OCI-LY7 (cell line): ENCODE results near the gene ANTXR1. TPM values are rescaled to one million over a fixed set of nuclear protein-coding genes. Genes with fewer than 3 reads are reported as not detected.

Experiments used
- BruUV-seq: library from RNA; stranded (reverse); fragments of 400-500 nt; replicated peaks from 2 replicates; lab custom pipeline; 2021; lab: Mats Ljungman, UMichigan
- CTCF ChIA-PET: fragments of 300-600 bp; sonication (Branson Sonifier 250); formaldehyde crosslinking; loops from one replicate; lab custom pipeline; 2022; ENCODE audit warnings: antibody characterized with exemption; ENCODE audit not compliant: unreplicated experiment; lab: Charles Lee
- POLR2A ChIA-PET: fragments of 300-600 bp; sonication (Branson Sonifier 250); formaldehyde crosslinking; loops from one replicate; lab custom pipeline; 2022; ENCODE audit warnings: antibody characterized with exemption; lab: Charles Lee
- DNase-seq: peaks from one replicate; pipeline ENCODE4 v3.0.0-alpha.2; 2015; ENCODE audit warnings: low spot score
- H2AFZ ChIP-seq: fragments of 200-600 bp; sonication (generic), shearing (Covaris generic); 2 replicates; pipeline ENCODE4 v1.6.1; 2014; ENCODE audit warnings: mild to moderate bottlenecking, antibody characterized with exemption, low read length, moderate library complexity
- H3K27ac ChIP-seq: fragments of 200-600 bp; sonication (generic); 2 replicates; pipeline ENCODE4 v1.5.1; 2014; ENCODE audit warnings: mixed run types, low read depth, mild to moderate bottlenecking, moderate library complexity, low read length, inconsistent platforms; ENCODE audit not compliant: poor library complexity, severe bottlenecking
- H3K36me3 ChIP-seq: fragments of 200-600 bp; sonication (generic); 2 replicates; pipeline ENCODE4 v1.6.1; 2014; ENCODE audit warnings: mild to moderate bottlenecking, antibody characterized with exemption, low read length, moderate library complexity, mixed read lengths; ENCODE audit not compliant: insufficient read depth
- H3K4me1 ChIP-seq: fragments of 200-600 bp; sonication (generic); 2 replicates; pipeline ENCODE4 v1.5.1; 2014; ENCODE audit warnings: mild to moderate bottlenecking, low read length; ENCODE audit not compliant: insufficient read depth, poor library complexity, severe bottlenecking
- H3K4me2 ChIP-seq: fragments of 200-600 bp; sonication (generic); 2 replicates; pipeline ENCODE4 v1.6.1; 2014; ENCODE audit warnings: mild to moderate bottlenecking, low read length
- H3K4me3 ChIP-seq: fragments of 200-600 bp; sonication (generic); 2 replicates; pipeline ENCODE4 v1.5.1; 2014; ENCODE audit warnings: mild to moderate bottlenecking, low read depth, low read length; ENCODE audit not compliant: poor library complexity, severe bottlenecking
- H3K79me2 ChIP-seq: fragments of 200-600 bp; sonication (generic); 2 replicates; pipeline ENCODE4 v1.6.1; 2016; ENCODE audit warnings: low read depth, mild to moderate bottlenecking, low read length, moderate library complexity, mixed read lengths; ENCODE audit not compliant: insufficient read depth
- H3K9me2 ChIP-seq: fragments of 200-600 bp; sonication (generic); 2 replicates; pipeline ENCODE4 v1.6.1; 2016; ENCODE audit warnings: mild to moderate bottlenecking, low read length, mixed read lengths; ENCODE audit not compliant: insufficient read depth
- H3K9me3 ChIP-seq: fragments of 200-600 bp; sonication (generic); 2 replicates; pipeline ENCODE4 v1.6.1; 2014; ENCODE audit warnings: mild to moderate bottlenecking, mixed run types, low read length, mixed read lengths
- H4K20me1 ChIP-seq: fragments of 200-600 bp; sonication (generic); 2 replicates; pipeline ENCODE4 v1.6.1; 2014; ENCODE audit warnings: mild to moderate bottlenecking, antibody characterized with exemption, low read length, moderate library complexity, mixed read lengths; ENCODE audit not compliant: insufficient read depth
- CTCF ChIP-seq: fragments of 200-600 bp; sonication (generic); conservative IDR thresholded peaks from 2 replicates; pipeline ENCODE4 v1.5.1; 2014; ENCODE audit warnings: mild to moderate bottlenecking, antibody characterized with exemption, low read length, moderate library complexity, mixed read lengths
- EZH2phosphoT487 ChIP-seq: fragments of 200-600 bp; sonication (generic); IDR thresholded peaks from 2 replicates; pipeline ENCODE4 v1.6.1; 2018; ENCODE audit warnings: low read depth, borderline replicate concordance, mild to moderate bottlenecking, mixed run types, antibody characterized with exemption, low read length, moderate library complexity, mixed read lengths
- intact Hi-C: fragments of 100-400 bp; cut with micrococcal nuclease; formaldehyde crosslinking; loops from one replicate; pipeline ENCODE4 v1.10.0; 2022; ENCODE audit not compliant: unreplicated experiment
- total RNA-seq, 2 experiments: library from RNA; depleted of rRNA in 1 of 2; stranded (reverse); fragments of >200 nt in 1 of 2; shearing (Covaris generic) in 1 of 2; gene quantifications; 2 replicates each; pipeline ENCODE4 v1.2.3, GENCODE V29; 2014 to 2022

Gene ANTXR1
- total RNA-seq, 2 experiments from 2014 or later, result not detected

GRCh38 chr2:69151931-69152330 is 139.0 kb downstream of the ANTXR1 start:
- Histone ChIP-seq H2AFZ (no peak overlapping the region), H4K20me1 (no peaks in the 10 kb centered on the region), H3K4me2 (no peak overlapping the region), H3K9me3 (no peaks in the 10 kb centered on the region), H3K79me2 (no peaks in the 10 kb centered on the region), H3K9me2 (no peaks in the 10 kb centered on the region), H3K36me3 (no peaks in the 10 kb centered on the region), H3K27ac (no peak overlapping the region), H3K4me1 (no peaks in the 10 kb centered on the region), H3K4me3 (no peak overlapping the region)
- POLR2A ChIA-PET, result no interaction called here
- CTCF ChIA-PET, result no interaction called here
- DNase-seq, result no peak
- intact Hi-C loops, result no loop called here
- TF ChIP-seq CTCF (no peak), EZH2phosphoT487 (no peak)
- no TSS peak for BruUV-seq

- Histone ChIP-seq H2AFZ (no peak overlapping the region), H3K4me3 (no peak overlapping the region), H3K4me2 (no peak overlapping the region), H3K9me2 (no peaks in the 10 kb centered on the region), H4K20me1 (no peaks in the 10 kb centered on the region), H3K4me1 (no peaks in the 10 kb centered on the region), H3K9me3 (no peaks in the 10 kb centered on the region), H3K27ac (no peak overlapping the region), H3K79me2 (no peaks in the 10 kb centered on the region), H3K36me3 (no peaks in the 10 kb centered on the region)
- TF ChIP-seq CTCF (no peak), EZH2phosphoT487 (no peak)
- intact Hi-C loops, result no loop called here
- ChIA-PET CTCF (no interaction called here), POLR2A (no interaction called here)
- BruUV-seq, result no TSS peak
- no peak for DNase-seq
Measured at GRCh38 chr2:69152847-69153583, 140.0 kb downstream of the ANTXR1 start.

- no TSS peak for BruUV-seq
- CTCF ChIA-PET, result no interaction called here
- intact Hi-C loops, result no loop called here
Measured at GRCh38 chr2:69154106-69154505, 141.1 kb downstream of the ANTXR1 start.

More at GRCh38 chr2:69154106-69154505, 141.1 kb downstream of the ANTXR1 start:
- H4K20me1 ChIP-seq, result no peaks in the 10 kb centered on the region
- POLR2A ChIA-PET, result no interaction called here
- no peaks in the 10 kb centered on the region for H3K79me2 ChIP-seq
- H3K9me2 ChIP-seq, result no peaks in the 10 kb centered on the region
- H3K9me3 ChIP-seq, result no peaks in the 10 kb centered on the region
- no peaks in the 10 kb centered on the region for H3K4me1 ChIP-seq
- no peaks in the 10 kb centered on the region for H3K36me3 ChIP-seq
- TF ChIP-seq CTCF (no peak), EZH2phosphoT487 (no peak)
- no peak overlapping the region for H3K4me2 ChIP-seq
- DNase-seq, result no peak
- no peak overlapping the region for H3K4me3 ChIP-seq
- no peak overlapping the region for H3K27ac ChIP-seq
- H2AFZ ChIP-seq, result no peak overlapping the region
